Glomerular endothelial cell (primary cell): ENCODE results near the gene CREBL2. TPM values are rescaled to one million over a fixed set of nuclear protein-coding genes. Genes with fewer than 3 reads are reported as not detected.
A peak's percentile ranks its signal among the peaks of the same experiment; 100 is the strongest.
"Not testable (repeated sequence)": the region's sequence is repeated elsewhere in the genome, so short reads cannot be mapped to it uniquely, and the experiment has no call there.

ENCODE experiments used
- DNase-seq: peaks from one replicate; pipeline ENCODE4 v3.0.0-alpha.2; 2011; ENCODE audit warnings: low read depth, low spot score; ENCODE audit errors: extremely low read depth
- total RNA-seq: library from RNA; depleted of rRNA; stranded (reverse); fragments of >200 nt; gene quantifications from 2 replicates; pipeline ENCODE4 v1.2.3, GENCODE V29; 2015

CREBL2 gene, protein sequence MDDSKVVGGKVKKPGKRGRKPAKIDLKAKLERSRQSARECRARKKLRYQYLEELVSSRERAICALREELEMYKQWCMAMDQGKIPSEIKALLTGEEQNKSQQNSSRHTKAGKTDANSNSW
- total RNA-seq, result 17.3 and 26.3 TPM in 2 replicates

- peak; percentile 88 for DNase-seq
Measured at GRCh38 chr12:12611512-12612306, at the start of gene CREBL2. Gene CREBL2 (plus strand): TSS chr12:12611876. CDS start chr12:12612173, 297 bp downstream.

DNA sequence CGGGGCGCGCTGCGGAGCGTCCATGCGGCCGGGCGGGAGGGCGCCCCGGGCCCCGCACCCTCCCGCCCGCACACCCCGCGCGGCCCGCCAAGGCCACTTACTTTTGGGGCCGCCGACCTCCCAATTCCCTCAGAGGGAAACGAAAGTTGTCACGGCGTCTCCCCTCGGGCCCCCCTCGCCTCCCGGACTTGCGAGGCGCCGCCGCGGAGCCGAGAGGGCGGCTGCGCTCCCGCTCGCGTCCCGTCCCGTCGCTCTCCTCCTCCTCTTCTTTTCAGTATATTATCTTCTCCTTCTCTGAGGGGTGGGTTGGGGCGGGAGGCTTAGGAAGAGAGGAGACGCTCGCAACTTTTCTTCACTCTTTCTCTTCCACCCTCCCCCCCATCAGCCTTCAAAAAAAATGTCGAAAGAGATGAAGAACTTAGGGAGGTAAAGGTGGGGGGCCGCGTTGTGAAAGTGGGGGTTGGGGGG, 49.6 kb upstream of the CREBL2 start:
- no peak for DNase-seq

GRCh38 chr12:12562585-12563261, 49.0 kb upstream of the CREBL2 start, which contains the start of gene DUSP16:
Gene DUSP16 (minus strand): TSS chr12:12562863. CDS start chr12:12521098, 41,765 bp downstream.
- DNase-seq, result peak; percentile 79

DNA sequence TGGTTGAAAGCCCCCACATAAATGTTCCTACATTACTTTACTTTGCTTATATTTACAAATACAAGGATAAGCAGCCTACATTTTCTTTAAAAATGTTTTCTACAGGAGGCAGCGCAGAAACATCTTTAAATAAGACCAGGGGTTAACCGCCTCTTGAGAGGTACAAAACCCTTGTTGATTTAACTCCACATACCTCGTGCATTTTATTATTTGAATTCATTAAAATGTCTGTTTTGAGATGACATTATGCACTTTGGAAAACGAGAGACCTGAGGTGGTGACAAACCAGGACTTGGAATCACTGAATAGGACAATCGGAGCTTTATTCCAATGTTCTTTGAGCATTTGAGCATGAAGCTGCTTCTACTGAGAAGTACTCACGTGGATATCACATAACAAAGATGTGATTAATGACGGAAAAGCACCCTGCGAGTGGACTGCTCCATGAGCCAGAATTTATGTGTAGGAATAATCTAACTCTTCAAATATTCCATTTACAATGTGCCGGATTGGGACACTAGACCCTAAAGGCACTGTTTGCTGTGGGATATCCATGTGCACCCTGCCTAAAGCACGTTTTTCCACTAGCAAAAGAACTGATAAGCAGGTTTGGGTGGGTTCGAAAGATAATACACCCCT, 48.3 kb upstream of the CREBL2 start:
- no peak for DNase-seq

DNA sequence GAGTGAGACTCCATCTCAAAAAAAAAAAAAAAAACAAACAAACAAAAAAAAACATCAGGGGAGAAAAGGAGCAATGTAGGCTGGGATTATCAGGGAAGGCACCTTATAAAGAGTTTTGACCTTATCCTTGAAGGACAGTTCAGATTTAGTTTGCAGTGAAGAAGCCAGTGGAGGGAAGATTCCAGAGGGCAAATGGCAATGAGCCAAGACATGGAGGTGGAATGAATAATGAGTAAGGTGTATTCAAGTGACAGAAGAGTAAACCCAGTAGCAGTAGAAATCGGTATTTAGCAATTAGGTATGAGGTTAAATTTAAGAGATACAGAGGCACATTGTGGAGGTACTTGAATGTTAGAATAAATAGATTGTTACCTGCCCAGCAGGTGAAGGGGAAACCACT, 46.8 kb upstream of the CREBL2 start:
- DNase-seq, result no peak

GRCh38 chr12:12565971-12566370, 45.7 kb upstream of the CREBL2 start:
- DNase-seq, result not testable (repeated sequence)

DNA sequence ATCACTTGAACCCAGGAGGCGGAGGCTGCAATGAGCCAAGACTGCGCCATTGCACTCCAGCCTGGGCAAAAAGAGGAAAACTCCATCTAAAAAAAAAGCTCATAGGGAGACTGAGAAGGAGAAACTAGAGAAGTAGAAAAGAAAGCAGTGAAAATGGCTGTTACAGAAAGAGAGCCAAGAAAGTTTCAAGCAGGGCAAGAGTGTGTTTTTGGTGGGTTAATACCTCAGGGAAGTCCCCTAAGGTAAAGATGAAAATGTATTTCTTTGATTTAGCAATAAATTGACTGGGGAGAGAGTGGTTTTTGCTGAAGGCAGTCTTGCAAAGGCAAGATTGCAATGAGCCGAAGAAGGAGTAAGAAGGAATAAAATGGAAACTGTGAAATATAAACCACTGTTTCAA, 39.0 kb upstream of the CREBL2 start:
- DNase-seq, result no peak

DNA sequence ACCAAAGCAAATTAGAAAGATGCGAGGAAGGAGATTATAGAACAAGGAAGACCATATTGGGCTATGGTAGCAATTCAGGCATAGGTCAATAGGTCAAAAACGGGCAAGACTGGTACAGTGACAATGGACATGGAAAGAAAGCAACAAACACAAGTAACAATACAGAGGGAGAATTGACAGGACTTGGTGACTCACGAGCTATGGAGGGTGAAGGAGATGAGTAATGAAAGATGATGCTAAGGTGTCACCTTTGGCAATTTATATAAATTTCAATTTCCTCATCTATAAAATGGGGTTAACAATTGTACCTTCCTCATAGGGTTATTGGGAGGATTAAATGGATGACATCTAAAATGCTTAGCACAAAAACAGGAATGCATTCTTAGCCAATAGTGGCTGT, 33.9 kb upstream of the CREBL2 start:
- DNase-seq, result no peak

DNA sequence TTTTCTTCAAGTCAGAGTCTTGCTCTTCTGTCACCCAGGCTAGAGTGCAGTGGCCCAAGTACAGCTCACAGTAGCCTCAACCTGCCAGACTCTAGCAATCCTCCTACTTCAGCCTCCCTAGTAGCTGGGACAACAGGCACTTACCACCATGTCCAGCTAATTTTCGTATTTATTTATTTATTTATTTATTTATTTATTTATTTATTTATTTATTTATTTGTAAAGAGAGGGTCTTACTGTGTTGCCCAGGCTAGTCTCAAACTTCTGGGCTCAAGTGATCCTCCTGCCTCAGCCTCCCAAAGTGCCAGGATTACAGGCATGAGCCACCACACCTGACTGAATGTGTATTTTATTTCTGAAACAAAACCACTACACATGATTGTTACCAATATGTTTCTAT, 31.0 kb upstream of the CREBL2 start:
- not testable (repeated sequence) for DNase-seq

DNA sequence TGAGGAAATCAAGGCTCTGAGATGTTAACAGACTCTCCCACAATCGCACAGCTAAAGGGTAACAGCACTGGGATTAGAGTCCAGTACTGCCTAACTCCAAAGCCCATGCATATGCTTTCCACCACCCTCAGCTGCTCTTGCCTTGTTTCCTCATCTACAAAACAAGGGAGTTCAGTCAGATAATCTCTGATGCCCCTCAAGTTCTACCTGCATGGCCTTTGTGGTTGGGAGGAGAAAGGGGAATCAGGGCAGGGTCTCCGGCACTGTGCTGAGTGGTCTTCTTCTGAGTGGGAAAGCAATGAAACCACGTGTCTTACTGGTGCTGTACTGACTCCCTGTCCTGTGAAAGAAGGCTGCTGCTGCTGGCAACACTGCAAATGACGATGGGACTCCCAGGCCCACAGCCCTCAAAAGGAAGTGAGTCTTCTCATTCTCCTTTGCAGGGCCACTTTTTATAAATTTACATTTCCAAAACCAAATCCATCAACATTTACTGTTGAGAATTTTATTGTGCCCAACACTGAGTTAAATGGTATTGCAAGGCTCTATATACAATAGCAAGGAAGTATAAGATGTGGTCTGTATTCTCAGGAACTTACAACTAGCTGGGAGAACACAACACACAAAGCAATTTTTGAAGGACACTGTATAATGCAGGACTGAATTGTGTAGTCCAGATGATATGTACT, 29.3 kb upstream of the CREBL2 start:
- DNase-seq, result no peak

- no peak for DNase-seq
Measured at GRCh38 chr12:12582895-12583303, 28.8 kb upstream of the CREBL2 start.

GRCh38 chr12:12583510-12584178, 28.0 kb upstream of the CREBL2 start:
- DNase-seq, result no peak

GRCh38 chr12:12585115-12585863, 26.4 kb upstream of the CREBL2 start:
- DNase-seq, result no peak

- no peak for DNase-seq
Measured at GRCh38 chr12:12586879-12587675, 24.6 kb upstream of the CREBL2 start.

DNA sequence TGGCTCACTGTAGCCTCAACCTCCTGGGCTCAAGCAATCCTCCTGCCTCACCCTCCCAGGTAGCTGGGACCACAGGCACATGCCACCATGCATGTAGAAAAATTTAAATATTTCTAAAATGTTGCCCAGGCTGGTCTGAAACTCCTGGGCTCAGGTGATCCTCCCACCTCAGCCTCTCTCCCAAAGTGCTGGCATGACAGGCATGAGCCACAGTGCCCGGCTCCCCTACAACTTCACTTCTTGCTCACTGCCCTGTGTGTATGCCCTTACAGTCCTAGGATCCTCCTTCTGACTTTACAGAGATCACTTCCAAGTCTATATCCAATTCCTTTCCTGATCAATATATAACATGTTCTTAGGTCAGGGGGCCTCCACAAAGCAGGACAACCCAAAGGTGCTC, 23.8 kb upstream of the CREBL2 start:
- no peak for DNase-seq

GRCh38 chr12:12588436-12588835, 23.2 kb upstream of the CREBL2 start:
- DNase-seq, result not testable (repeated sequence)

DNA sequence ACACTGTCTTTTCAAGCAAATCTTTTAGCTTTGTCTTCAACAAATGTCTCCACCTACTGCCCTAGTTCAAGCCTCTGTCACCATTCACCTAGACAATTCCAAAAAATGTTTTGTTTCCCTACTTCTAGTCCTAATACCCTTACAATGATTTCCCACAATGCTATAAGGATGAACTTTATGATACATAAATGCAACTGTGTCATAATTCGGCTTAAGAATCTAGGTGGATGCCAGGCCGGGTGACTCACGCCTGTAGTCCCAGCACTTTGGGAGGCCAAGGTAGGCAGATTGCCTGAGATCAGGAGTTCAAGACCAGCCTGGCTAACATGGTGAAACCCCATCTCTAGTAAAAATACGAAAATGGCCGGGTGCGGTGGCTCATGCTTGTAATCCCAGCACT, 20.7 kb upstream of the CREBL2 start:
- no peak for DNase-seq

- DNase-seq, result no peak
Measured at GRCh38 chr12:12592930-12593329, 18.7 kb upstream of the CREBL2 start.

GRCh38 chr12:12595929-12596328, 15.7 kb upstream of the CREBL2 start:
- not testable (repeated sequence) for DNase-seq
